NT2/D1 (cell line): ENCODE results near the gene HELLS.

Experiments
- SUZ12 ChIP-seq: IDR thresholded peaks from 2 replicates; pipeline ENCODE4 v1.6.1; 2011; ENCODE audit not compliant: insufficient read length, insufficient read depth; ENCODE audit errors: extremely low read depth
- YY1 ChIP-seq: IDR thresholded peaks from 2 replicates; pipeline ENCODE4 v1.6.1; 2011; ENCODE audit not compliant: insufficient read length, insufficient read depth

DNA sequence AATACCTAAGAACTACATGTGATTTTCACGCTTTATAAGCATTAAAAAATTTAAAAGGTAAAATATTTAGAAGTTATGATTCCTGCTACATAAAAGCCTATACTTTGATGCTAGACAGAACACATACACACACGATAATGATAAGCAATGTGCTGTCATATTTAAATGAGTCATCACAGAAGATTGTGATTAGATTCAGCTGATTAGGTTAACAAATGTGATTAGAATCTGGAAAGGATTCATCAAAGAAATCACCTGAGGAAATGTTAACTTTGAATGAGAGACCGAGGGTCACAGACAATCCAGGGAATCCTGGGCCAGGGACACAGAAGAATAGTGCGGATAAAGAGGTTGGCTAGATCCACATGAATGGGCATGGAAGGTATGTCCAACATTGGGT is 95.9 kb downstream of the HELLS start:
- no peak for TF ChIP-seq YY1
- TF ChIP-seq SUZ12 = no peak
